Measurements from ENCODE around the gene SMYD3. TPM values are rescaled to one million over a fixed set of nuclear protein-coding genes. Genes with fewer than 3 reads are reported as not detected.

The SMYD3 gene
- total RNA-seq, 1 donor from 2014 or later = 29.2 TPM

DNA sequence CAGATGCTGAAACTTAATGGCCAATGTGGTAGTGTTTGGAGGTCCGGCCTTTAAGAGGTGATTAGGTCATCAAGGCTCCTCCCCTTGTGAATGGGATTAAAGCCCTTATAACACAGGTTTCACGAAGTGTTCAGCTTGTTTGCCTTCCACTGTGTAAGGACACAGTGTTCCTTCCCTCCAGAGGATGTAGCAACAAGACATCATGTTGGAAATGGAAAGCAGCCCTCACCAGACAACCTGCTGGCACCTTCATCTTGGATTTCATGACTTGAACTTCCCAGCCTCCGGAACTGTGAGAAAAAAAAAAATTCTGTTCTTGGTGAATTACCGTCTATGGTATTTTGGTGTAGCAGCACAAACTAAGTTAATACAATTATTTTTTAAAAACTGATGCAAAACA is 738.5 kb downstream of the SMYD3 start:
- no peaks in the 10 kb centered on the region for H3K36me3 ChIP-seq (ENCODE audit: control insufficient read depth, insufficient read depth, low read length)
- DNase-seq (ENCODE audit: low read depth) = no peak
- no peak for TF ChIP-seq CTCF (IDR thresholded peaks at IDR 0.05; ENCODE audit: insufficient read depth, low read length, poor library complexity, severe bottlenecking)
- no peak overlapping the region for H3K4me3 ChIP-seq (ENCODE audit: low read depth, low read length)
- no peaks in the 10 kb centered on the region for H3K27me3 ChIP-seq (ENCODE audit: control insufficient read depth, insufficient read depth, low read length)

DNA sequence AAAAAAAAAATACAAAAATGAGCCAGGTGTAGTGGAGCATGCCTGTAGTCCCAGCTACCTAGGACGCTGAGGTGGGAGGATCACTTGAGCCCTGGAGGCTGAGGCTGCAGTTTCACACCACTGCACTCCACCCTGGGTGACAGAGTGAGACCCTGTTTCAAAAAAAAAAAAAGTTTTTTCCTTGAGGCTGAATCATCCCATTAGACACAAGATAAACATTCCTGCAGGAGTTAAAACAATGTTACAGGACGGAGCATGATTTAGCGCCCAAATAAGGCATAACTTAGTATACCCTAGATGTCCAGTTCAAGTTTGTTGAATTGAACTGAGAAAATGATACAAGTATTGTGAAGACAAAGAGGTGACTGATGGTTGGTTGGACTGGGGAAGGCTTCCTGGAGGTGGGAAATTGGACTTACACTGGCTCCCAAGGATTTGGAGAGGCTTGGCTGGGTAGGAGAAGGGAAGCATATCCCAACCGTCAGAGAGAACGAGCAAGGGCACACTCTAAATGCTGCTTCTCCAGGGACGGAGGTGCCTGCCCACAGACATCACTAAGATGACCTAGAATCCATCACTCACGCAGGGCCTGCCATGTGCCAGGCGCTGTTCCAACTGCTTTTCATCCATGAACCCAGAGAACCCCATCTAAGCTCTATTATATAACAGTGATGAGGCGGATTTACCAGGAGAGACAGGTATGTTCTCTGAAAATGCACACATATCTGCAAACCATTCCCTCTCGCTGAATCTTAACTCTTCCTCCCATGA is 741.7 kb downstream of the SMYD3 start:
- H3K4me3 ChIP-seq (ENCODE audit: low read depth, low read length) = no peak overlapping the region
- TF ChIP-seq CTCF (IDR thresholded peaks at IDR 0.05; ENCODE audit: insufficient read depth, low read length, poor library complexity, severe bottlenecking) = no peak
- no peaks in the 10 kb centered on the region for H3K27me3 ChIP-seq (ENCODE audit: control insufficient read depth, insufficient read depth, low read length)
- DNase-seq (ENCODE audit: low read depth) = peak; percentile 89
- no peaks in the 10 kb centered on the region for H3K36me3 ChIP-seq (ENCODE audit: control insufficient read depth, insufficient read depth, low read length)

GRCh38 chr1:245763873-245764331 is 743.2 kb downstream of the SMYD3 start:
- Histone ChIP-seq H3K36me3 (ENCODE audit: control insufficient read depth, insufficient read depth, low read length) (no peaks in the 10 kb centered on the region), H3K4me3 (ENCODE audit: low read depth, low read length) (no peak overlapping the region)
- DNase-seq (ENCODE audit: low read depth) = no peak

GRCh38 chr1:245762396-245762910 is 744.6 kb downstream of the SMYD3 start:
- no peak overlapping the region for H3K4me3 ChIP-seq (ENCODE audit: low read depth, low read length)

More at GRCh38 chr1:245763873-245764331, 743.2 kb downstream of the SMYD3 start:
- no peaks in the 10 kb centered on the region for H3K27me3 ChIP-seq (ENCODE audit: control insufficient read depth, insufficient read depth, low read length)
- TF ChIP-seq CTCF (IDR thresholded peaks at IDR 0.05; ENCODE audit: insufficient read depth, low read length, poor library complexity, severe bottlenecking) = no peak

GRCh38 chr1:245760301-245760700 is 746.8 kb downstream of the SMYD3 start:
- no peaks in the 10 kb centered on the region for H3K27me3 ChIP-seq (ENCODE audit: control insufficient read depth, insufficient read depth, low read length)
- H3K36me3 ChIP-seq (ENCODE audit: control insufficient read depth, insufficient read depth, low read length) = no peaks in the 10 kb centered on the region
- DNase-seq (ENCODE audit: low read depth) = no peak
- no peak for TF ChIP-seq CTCF (IDR thresholded peaks at IDR 0.05; ENCODE audit: insufficient read depth, low read length, poor library complexity, severe bottlenecking)
- H3K4me3 ChIP-seq (ENCODE audit: low read depth, low read length) = no peak overlapping the region

More at GRCh38 chr1:245762396-245762910, 744.6 kb downstream of the SMYD3 start:
- TF ChIP-seq CTCF (IDR thresholded peaks at IDR 0.05; ENCODE audit: insufficient read depth, low read length, poor library complexity, severe bottlenecking) = no peak
- no peaks in the 10 kb centered on the region for H3K27me3 ChIP-seq (ENCODE audit: control insufficient read depth, insufficient read depth, low read length)
- H3K36me3 ChIP-seq (ENCODE audit: control insufficient read depth, insufficient read depth, low read length) = no peaks in the 10 kb centered on the region
- DNase-seq (ENCODE audit: low read depth) = no peak

Data from kidney epithelial cell (primary cell).